IMR-90 (cell line): Measurements from ENCODE around the gene UBFD1. TPM values are rescaled to one million over a fixed set of nuclear protein-coding genes. Genes with fewer than 3 reads are reported as not detected.

Experiments
- ATAC-seq: fragments of 200-7000 bp; cut with Tn5 transposase; 2 replicates; pipeline ENCODE4 v1.9.1; 2020; ENCODE audit warnings: low read depth, mild to moderate bottlenecking, moderate library complexity
- BruUV-seq: library from RNA; stranded (reverse); fragments of 400-500 nt; replicated peaks from 2 replicates; lab custom pipeline; 2021; lab: Mats Ljungman, UMichigan
- CTCF ChIA-PET: fragments of 300-600 bp; formaldehyde crosslinking; extraction: SDS; loops from one replicate; lab custom pipeline; 2021; ENCODE audit warnings: antibody characterized with exemption; lab: Yijun Ruan, JAX
- POLR2A ChIA-PET: fragments of 300-600 bp; sonication (Branson Sonifier 250); formaldehyde crosslinking; loops from one replicate; lab custom pipeline; 2022; ENCODE audit warnings: antibody characterized with exemption; ENCODE audit not compliant: unreplicated experiment; lab: Charles Lee
- DNase-seq: peaks from one replicate; pipeline ENCODE4 v3.0.0; 2013
- H2AFZ ChIP-seq: replicated peaks from 2 replicates; pipeline ENCODE3; 2013; ENCODE audit warnings: low read length, mild to moderate bottlenecking; ENCODE audit not compliant: poor library complexity
- H2AK5ac ChIP-seq: 2 replicates; pipeline ENCODE4 v1.6.1; 2013; ENCODE audit warnings: low read depth, low read length, inconsistent platforms
- H2AK9ac ChIP-seq: replicated peaks from 2 replicates; pipeline ENCODE3; 2013; ENCODE audit warnings: mild to moderate bottlenecking, low read depth, low read length, moderate library complexity; ENCODE audit not compliant: poor library complexity
- H2BK120ac ChIP-seq: 2 replicates; pipeline ENCODE4 v1.6.1; 2013; ENCODE audit warnings: low read depth, low read length, inconsistent platforms
- H2BK15ac ChIP-seq: 3 replicates; pipeline ENCODE4 v1.6.1; 2013; ENCODE audit warnings: low read depth, low read length, inconsistent platforms
- H2BK20ac ChIP-seq: 2 replicates; pipeline ENCODE4 v1.6.1; 2013; ENCODE audit warnings: low read depth, mild to moderate bottlenecking, inconsistent platforms, low read length, moderate library complexity
- H2BK5ac ChIP-seq: 2 replicates; pipeline ENCODE4 v1.6.1; 2013; ENCODE audit warnings: mild to moderate bottlenecking, low read depth, low read length, inconsistent platforms; ENCODE audit not compliant: poor library complexity, severe bottlenecking
- H3K14ac ChIP-seq: replicated peaks from 2 replicates; pipeline ENCODE4 v1.6.1; 2013; ENCODE audit warnings: low read depth, low read length, inconsistent platforms
- H3K18ac ChIP-seq: 2 replicates; pipeline ENCODE4 v1.6.1; 2013; ENCODE audit warnings: low read depth, low read length, control low read depth
- H3K23ac ChIP-seq: 2 replicates; pipeline ENCODE4 v1.6.1; 2013; ENCODE audit warnings: low read depth, low read length, inconsistent platforms
- H3K27ac ChIP-seq: 2 replicates; pipeline ENCODE4 v1.5.1; 2013; ENCODE audit warnings: mild to moderate bottlenecking, control low read depth, low read length; ENCODE audit not compliant: insufficient read depth
- H3K27me3 ChIP-seq: 2 replicates; pipeline ENCODE4 v1.6.1; 2013; ENCODE audit warnings: low read length; ENCODE audit not compliant: control insufficient read depth, insufficient read depth
- H3K36me3 ChIP-seq: 2 replicates; pipeline ENCODE4 v1.6.1; 2013; ENCODE audit warnings: low read length, mixed read lengths; ENCODE audit not compliant: control insufficient read depth, insufficient read depth
- H3K4ac ChIP-seq: 2 replicates; pipeline ENCODE4 v1.6.1; 2013; ENCODE audit warnings: low read depth, low read length, inconsistent platforms
- H3K4me1 ChIP-seq: 2 replicates; pipeline ENCODE4 v1.6.1; 2013; ENCODE audit warnings: low read length, mixed read lengths; ENCODE audit not compliant: control insufficient read depth, insufficient read depth
- H3K4me2 ChIP-seq: 2 replicates; pipeline ENCODE4 v1.6.1; 2013; ENCODE audit warnings: low read depth, mild to moderate bottlenecking, control low read depth, low read length, moderate library complexity
- H3K4me3 ChIP-seq: 2 replicates; pipeline ENCODE4 v1.5.1; 2013; ENCODE audit warnings: low read depth, mild to moderate bottlenecking, control low read depth, low read length, moderate library complexity; ENCODE audit not compliant: insufficient read depth
- H3K56ac ChIP-seq: 2 replicates; pipeline ENCODE4 v1.6.1; 2013; ENCODE audit warnings: low read length, inconsistent platforms; ENCODE audit not compliant: insufficient read depth; ENCODE audit errors: extremely low read depth
- H3K79me1 ChIP-seq, 2 experiments: 2 replicates each; pipeline ENCODE4 v1.6.1; 2013; ENCODE audit warnings: low read length in 2 of 2, inconsistent platforms in 1 of 2, low read depth in 1 of 2
- H3K9ac ChIP-seq: 2 replicates; pipeline ENCODE4 v1.6.1; 2013; ENCODE audit warnings: low read depth, low read length, control low read depth
- H3K9me1 ChIP-seq: 2 replicates; pipeline ENCODE4 v1.6.1; 2013; ENCODE audit warnings: low read length, inconsistent platforms; ENCODE audit not compliant: insufficient read depth
- H3K9me3 ChIP-seq: 2 replicates; pipeline ENCODE4 v1.6.1; 2013; ENCODE audit warnings: low read length; ENCODE audit not compliant: control insufficient read depth, insufficient read depth
- H4K20me1 ChIP-seq: 2 replicates; pipeline ENCODE4 v1.6.1; 2013; ENCODE audit warnings: low read length, inconsistent platforms; ENCODE audit not compliant: insufficient read depth
- H4K5ac ChIP-seq: 2 replicates; pipeline ENCODE4 v1.6.1; 2013; ENCODE audit warnings: mild to moderate bottlenecking, low read depth, low read length, control low read depth
- H4K8ac ChIP-seq, 2 experiments: 2 replicates each; pipeline ENCODE4 v1.6.1; 2013; ENCODE audit warnings: low read depth in 2 of 2, low read length in 2 of 2, control low read depth in 1 of 2, inconsistent platforms in 1 of 2
- H4K91ac ChIP-seq: 2 replicates; pipeline ENCODE4 v1.6.1; 2013; ENCODE audit warnings: low read depth, low read length, inconsistent platforms; ENCODE audit not compliant: insufficient read depth
- CHD1 ChIP-seq: IDR thresholded peaks from 2 replicates; pipeline ENCODE4 v1.6.1; 2012; ENCODE audit warnings: low read depth, low read length, improper control_type of control experiment
- MXI1 ChIP-seq: IDR thresholded peaks from 2 replicates; pipeline ENCODE4 v1.6.1; 2012; ENCODE audit warnings: low read depth, mild to moderate bottlenecking, low read length, moderate library complexity, borderline replicate concordance
- WGBS, 2 experiments: methylation state at CpG; one replicate each; pipeline versions ENCODE4 v1.1.5 to v1.1.7; 2013; ENCODE audit warnings: missing lambda C conversion rate in 2 of 2; ENCODE audit not compliant: insufficient read length in 1 of 2; ENCODE audit errors: extremely low coverage in 2 of 2; 5-methylcytosine and 5-hydroxymethylcytosine counted together
- dilution Hi-C: fragments of 300-500 bp; cut with HindIII; formaldehyde crosslinking; loops from one replicate; pipeline ENCODE4 v1.14.3; 2018; ENCODE audit warnings: low sequenced_read_pairs; ENCODE audit not compliant: unreplicated experiment
- in situ Hi-C: fragments of 300-500 bp; cut with MboI; formaldehyde crosslinking; loops from 3 replicates; pipeline ENCODE4 v1.14.3; 2019; ENCODE audit warnings: low sequenced_read_pairs, inconsistent platforms, mixed read lengths
- intact Hi-C: fragments of 100-400 bp; cut with micrococcal nuclease; formaldehyde crosslinking; loops from 2 replicates; pipeline ENCODE4 v1.10.0; 2022
- polyA plus RNA-seq, 3 experiments: library from polyadenylated mRNA; depleted of rRNA; stranded (reverse); fragments of >200 nt; gene quantifications; 2 replicates each; pipeline ENCODE4 v1.2.3, GENCODE V29; 2012; ENCODE audit warnings: low replicate concordance in 1 of 3
- total RNA-seq: library from RNA; depleted of rRNA; stranded (reverse); fragments of >200 nt; gene quantifications from 2 replicates; pipeline ENCODE4 v1.2.3, GENCODE V29; 2012

UBFD1 gene
- total and polyA plus RNA-seq, 2 of the 4 experiments (the other 2 are of a cell fraction): 39.3 to 55.0 TPM

GRCh38 chr16:23557779-23558702 is 514 bp downstream of the UBFD1 start:
- intact Hi-C loops: loop anchor here (1.0 to 5.0 kb wide), 2 partner anchors 84 to 478 kb away; partner anchors contain the start of genes DCTN5 and PALB2
- Histone ChIP-seq H2AK5ac (peak overlapping the region; percentile 96), H3K18ac (peak overlapping the region; percentile 11)

More at GRCh38 chr16:23557779-23558702, 514 bp downstream of the UBFD1 start:
- no peak overlapping the region; the same call in 2 of the 3 replicates for H2BK15ac ChIP-seq
- H2AFZ ChIP-seq: peak overlapping the region; percentile 93
- ATAC-seq (peak; percentile 31), DNase-seq (peak; percentile 44)
- H3K4ac ChIP-seq: peak overlapping the region; percentile 80
- peak overlapping the region; percentile 52 for H3K27ac ChIP-seq
- H3K9me3 ChIP-seq: no peaks in the 10 kb centered on the region
- peak overlapping the region; percentile 25 for H4K5ac ChIP-seq
- H4K91ac ChIP-seq: peak overlapping the region; percentile 67
- no CpG with 5 or more reads among the region's 60 CpGs for WGBS, 2 experiments
- H2BK20ac ChIP-seq: no peak overlapping the region
- H3K23ac ChIP-seq: peak overlapping the region; percentile 76
- H3K4me2 ChIP-seq: peak overlapping the region; percentile 100
- H3K9me1 ChIP-seq: no peaks in the 10 kb centered on the region; the same call in none of the 2 replicates
- peak overlapping the region; percentile 91 for H3K14ac ChIP-seq
- H3K4me1 ChIP-seq: no peaks in the 10 kb centered on the region
- peak overlapping the region; percentile 64 for H3K56ac ChIP-seq
- H3K27me3 ChIP-seq: no peaks in the 10 kb centered on the region
- peak; percentile 78 for TF ChIP-seq MXI1
- TF ChIP-seq CHD1: no peak
- peaks cover 11% of the 10 kb centered on the region; the same call in 1 of the 2 replicates for H4K20me1 ChIP-seq
- peak overlapping the region; percentile 57 for H2BK5ac ChIP-seq
- dilution Hi-C loops: no loop called here
- no peak overlapping the region for H2BK120ac ChIP-seq
- in situ Hi-C loops: no loop called here
- ChIA-PET POLR2A (interaction anchor here (0.6 kb wide), 1 partner anchor 121 kb away, joined by 3 read pairs; no protein-coding TSS in a partner anchor), CTCF (interaction anchor here (0.5 to 0.9 kb wide), 6 partner anchors 12 to 945 kb away, joined by 3 to 7 read pairs (median 4); no protein-coding TSS in a partner anchor)
- BruUV-seq: no TSS peak
- peaks cover 40 to 63% of the 10 kb centered on the region in 2 experiments for H3K79me1 ChIP-seq
- H3K4me3 ChIP-seq: peak overlapping the region; percentile 67
- H3K36me3 ChIP-seq: peaks cover 32% of the 10 kb centered on the region
- H2AK9ac ChIP-seq: peak overlapping the region; percentile 99
- peak overlapping the region; percentile 86 to 97 for H4K8ac ChIP-seq
- H3K9ac ChIP-seq: peak overlapping the region; percentile 100
